Gastroesophageal sphincter (tissue), 4 donors: ENCODE data around the gene GPT2. TPM values are rescaled to one million over a fixed set of nuclear protein-coding genes. Genes with fewer than 3 reads are reported as not detected.

ENCODE experiments used
- ATAC-seq: fragments of 150-250 bp; one replicate; pipeline ENCODE4 v1.9.1; 2016; ENCODE audit warnings: mild to moderate bottlenecking, moderate library complexity
- H3K27ac ChIP-seq, 4 donors: fragments of 200-600 bp; sonication (generic) in 3 of 4; 1 replicate in 3 of 4; 2 replicates in 1 of 4; pipeline ENCODE4 v1.5.1; 2016 to 2019
- H3K27me3 ChIP-seq: fragments of 200-600 bp; sonication (generic); one replicate; pipeline ENCODE4 v1.5.1; 2019
- H3K36me3 ChIP-seq, 2 donors: fragments of 200-600 bp; sonication (generic); one replicate each; pipeline ENCODE4 v1.5.1; 2019; ENCODE audit warnings: control low read depth in 1 of 2
- H3K4me1 ChIP-seq, 3 donors: fragments of 200-600 bp; sonication (generic); 1 replicate in 2 of 3; 2 replicates in 1 of 3; pipeline ENCODE4 v1.5.1; 2016 to 2019; ENCODE audit warnings: control low read depth in 2 of 3
- H3K4me3 ChIP-seq, 2 donors: fragments of 200-600 bp; sonication (generic); one replicate each; pipeline ENCODE4 v1.5.1; 2019; ENCODE audit warnings: mild to moderate bottlenecking in 1 of 2, moderate library complexity in 1 of 2
- H3K9me3 ChIP-seq, 3 donors: fragments of 200-600 bp; sonication (generic); one replicate each; pipeline ENCODE4 v1.5.1; 2017 to 2019; ENCODE audit warnings: control low read depth in 2 of 3
- EP300 ChIP-seq: sonication (generic); formaldehyde crosslinking; IDR thresholded peaks from one replicate; pipeline ENCODE4 v1.6.1; 2017; ENCODE audit warnings: antibody characterized with exemption, mild to moderate bottlenecking
- POLR2A ChIP-seq, 2 donors: fragments of 450-650 bp; IDR thresholded peaks; one replicate each; pipeline ENCODE4 v1.6.1; 2017; ENCODE audit warnings: antibody characterized with exemption in 2 of 2, mild to moderate bottlenecking in 2 of 2, moderate library complexity in 1 of 2
- POLR2AphosphoS5 ChIP-seq: sonication (generic); formaldehyde crosslinking; IDR thresholded peaks from one replicate; pipeline ENCODE4 v1.6.1; 2017; ENCODE audit warnings: antibody characterized with exemption
- WGBS, 2 donors: methylation state at CpG; one replicate each; pipeline ENCODE4 v1.1.5; 2018; ENCODE audit warnings: low coverage in 1 of 2; 5-methylcytosine and 5-hydroxymethylcytosine counted together
- total RNA-seq, 4 donors: library from RNA; depleted of rRNA; stranded (reverse); fragments of >200 nt; gene quantifications; one replicate each; pipeline ENCODE4 v1.1.0, GENCODE V29; 2016
- TF ChIP-seq, protein P1 (sequence below), 4 experiments: fragments of 200-600 bp in 2 of 4; fragments of 450-650 bp in 2 of 4; sonication (generic) in 1 of 4; IDR thresholded peaks; one replicate each; pipeline ENCODE4 v1.5.1; 2017 to 2019; ENCODE audit warnings: antibody characterized with exemption in 4 of 4, mild to moderate bottlenecking in 2 of 4, moderate library complexity in 2 of 4

GPT2 gene
- total RNA-seq, 4 donors from 2014 or later, result 3.8 to 8.6 (median 5.4) TPM

DNA sequence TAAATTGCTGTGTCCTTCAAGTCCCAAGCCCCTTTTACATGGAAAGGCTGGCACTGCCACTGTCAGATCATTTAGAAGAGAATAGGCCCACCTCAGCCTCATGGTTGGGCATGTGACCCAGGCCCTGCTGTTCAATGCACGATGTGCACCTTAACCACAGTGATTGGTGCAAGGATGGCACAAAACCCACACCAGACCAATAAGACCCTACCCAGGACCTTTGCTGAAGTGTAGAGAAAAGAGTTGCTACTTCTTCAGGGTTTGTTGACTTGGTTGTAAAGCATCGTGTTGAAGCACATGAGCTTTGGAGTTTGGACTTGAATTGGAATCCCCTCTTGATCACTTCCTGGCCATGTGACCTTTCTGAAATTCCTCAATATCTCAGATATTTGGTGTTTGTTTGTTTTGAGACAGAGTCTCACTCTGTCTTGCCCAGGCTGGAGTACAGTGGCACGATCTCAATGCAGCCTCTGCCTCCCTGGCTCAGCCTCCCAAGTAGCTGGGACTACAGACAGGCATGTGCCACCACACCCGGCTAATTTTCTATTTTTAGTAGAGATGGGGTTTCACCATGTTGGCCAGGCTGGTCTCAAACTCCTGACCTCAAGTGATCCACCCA, 64.5 kb downstream of the GPT2 start:
- WGBS, 2 donors, result 78% methylated on average over 3 of the region's 4 CpGs; no CpG with 5 or more reads in 1 of the 2 donors
- Histone ChIP-seq H3K4me3 (no peak overlapping the region), H3K36me3 (no peaks in the 10 kb centered on the region), H3K27me3 (no peaks in the 10 kb centered on the region), H3K27ac (no peak overlapping the region), H3K4me1 (no peaks in the 10 kb centered on the region), H3K9me3 (no peaks in the 10 kb centered on the region)
- ATAC-seq, result no peak
- TF ChIP-seq EP300, result no peak
- TF ChIP-seq, protein P1, sequence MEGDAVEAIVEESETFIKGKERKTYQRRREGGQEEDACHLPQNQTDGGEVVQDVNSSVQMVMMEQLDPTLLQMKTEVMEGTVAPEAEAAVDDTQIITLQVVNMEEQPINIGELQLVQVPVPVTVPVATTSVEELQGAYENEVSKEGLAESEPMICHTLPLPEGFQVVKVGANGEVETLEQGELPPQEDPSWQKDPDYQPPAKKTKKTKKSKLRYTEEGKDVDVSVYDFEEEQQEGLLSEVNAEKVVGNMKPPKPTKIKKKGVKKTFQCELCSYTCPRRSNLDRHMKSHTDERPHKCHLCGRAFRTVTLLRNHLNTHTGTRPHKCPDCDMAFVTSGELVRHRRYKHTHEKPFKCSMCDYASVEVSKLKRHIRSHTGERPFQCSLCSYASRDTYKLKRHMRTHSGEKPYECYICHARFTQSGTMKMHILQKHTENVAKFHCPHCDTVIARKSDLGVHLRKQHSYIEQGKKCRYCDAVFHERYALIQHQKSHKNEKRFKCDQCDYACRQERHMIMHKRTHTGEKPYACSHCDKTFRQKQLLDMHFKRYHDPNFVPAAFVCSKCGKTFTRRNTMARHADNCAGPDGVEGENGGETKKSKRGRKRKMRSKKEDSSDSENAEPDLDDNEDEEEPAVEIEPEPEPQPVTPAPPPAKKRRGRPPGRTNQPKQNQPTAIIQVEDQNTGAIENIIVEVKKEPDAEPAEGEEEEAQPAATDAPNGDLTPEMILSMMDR (IDR thresholded peaks at IDR 0.05), result no peak
- TF ChIP-seq POLR2AphosphoS5, result no peak
- no peak for TF ChIP-seq POLR2A (IDR thresholded peaks at IDR 0.05)

DNA sequence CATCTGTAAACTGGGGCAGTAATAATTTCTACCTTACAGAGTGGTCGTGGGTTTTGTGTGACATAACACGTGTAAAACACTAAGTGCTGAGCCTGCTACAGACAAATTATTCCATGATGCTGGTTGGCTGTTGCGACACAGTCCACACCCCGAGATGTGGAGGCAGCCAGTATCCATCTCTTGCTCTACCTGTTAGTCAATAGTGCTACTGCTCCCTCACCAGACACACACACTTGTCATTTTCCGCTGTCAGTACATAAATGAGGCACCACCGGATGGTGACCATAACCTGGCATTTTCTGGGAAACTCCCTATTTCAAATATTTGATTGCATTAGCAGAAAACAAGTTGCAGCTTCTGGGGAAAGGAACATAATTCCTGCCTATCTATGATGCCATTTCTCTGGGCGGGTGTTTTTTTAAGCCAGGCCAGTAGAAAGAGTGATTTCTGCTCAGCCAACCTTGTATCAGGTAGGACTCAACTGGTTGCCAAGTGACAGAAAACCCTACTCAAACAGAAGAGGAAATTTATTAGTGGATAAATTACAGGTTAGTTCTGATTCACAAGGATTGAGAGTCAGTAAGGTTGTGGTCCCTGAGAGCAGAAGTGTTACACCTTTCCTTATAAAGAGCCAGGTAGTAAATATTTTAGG, 65.2 kb downstream of the GPT2 start:
- TF ChIP-seq, protein P1 (IDR thresholded peaks at IDR 0.05), result no peak
- Histone ChIP-seq H3K4me1 (no peaks in the 10 kb centered on the region), H3K4me3 (no peak overlapping the region), H3K27ac (no peak overlapping the region), H3K9me3 (no peaks in the 10 kb centered on the region), H3K27me3 (no peaks in the 10 kb centered on the region), H3K36me3 (peaks cover 0 to 3% of the 10 kb centered on the region in 2 donors)
- no peak for ATAC-seq
- 84 to 100% methylated on average over 2 to 7 of the region's 7 CpGs for WGBS, 2 donors

DNA sequence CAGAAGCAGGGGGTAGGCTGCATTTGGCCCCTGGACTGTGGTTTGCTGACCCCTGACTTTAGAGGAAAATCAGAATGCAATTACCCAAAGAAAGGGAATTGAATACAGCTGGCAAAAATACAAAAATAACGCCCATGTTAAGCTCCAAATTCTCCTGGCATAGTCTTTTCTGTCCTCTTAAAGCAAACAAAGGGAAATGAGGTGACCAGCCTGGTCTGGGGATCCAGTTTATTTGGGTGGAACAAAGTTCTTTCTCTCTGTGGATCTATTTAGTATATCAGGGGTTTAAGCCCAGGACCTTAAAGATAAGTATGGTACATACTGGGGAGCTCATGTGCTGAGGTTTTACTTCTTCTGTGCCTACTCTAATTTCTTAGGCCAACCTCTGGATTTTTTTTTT, 65.8 kb downstream of the GPT2 start:
- H3K4me3 ChIP-seq, result no peak overlapping the region
- TF ChIP-seq POLR2A (IDR thresholded peaks at IDR 0.05), result no peak
- TF ChIP-seq, protein P1 (IDR thresholded peaks at IDR 0.05), result no peak
- no peak for ATAC-seq
- peaks cover 0 to 10% of the 10 kb centered on the region in 2 donors for H3K36me3 ChIP-seq
- 38 to 78% methylated on average over 1 of the region's 1 CpG for WGBS, 2 donors
- no peak overlapping the region for H3K27ac ChIP-seq
- H3K4me1 ChIP-seq, result peaks cover 0 to 4% (median 0%) of the 10 kb centered on the region in 3 donors
- no peaks in the 10 kb centered on the region for H3K9me3 ChIP-seq
- H3K27me3 ChIP-seq, result no peaks in the 10 kb centered on the region

DNA sequence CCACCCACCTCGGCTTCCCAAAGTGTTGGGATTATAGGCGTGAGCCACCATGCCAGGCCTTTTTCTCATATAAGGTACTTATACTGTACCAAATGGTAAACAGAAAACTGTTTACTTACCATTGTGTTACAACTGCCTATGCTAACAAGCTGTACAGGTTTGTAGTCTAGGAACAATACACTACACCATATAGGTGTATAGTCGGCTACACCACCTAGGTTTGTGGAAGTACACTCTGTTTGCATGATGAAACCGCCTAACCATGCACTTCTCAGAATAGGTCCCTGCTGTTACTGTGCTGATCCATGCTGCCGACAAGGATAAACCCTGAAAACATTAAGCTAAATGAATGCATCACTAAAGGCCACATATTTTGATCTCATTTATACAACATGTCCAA, 70.4 kb downstream of the GPT2 start:
- peaks cover 3 to 55% of the 10 kb centered on the region in 2 donors for H3K36me3 ChIP-seq
- H3K4me3 ChIP-seq, result no peak overlapping the region
- no peak for ATAC-seq
- peaks cover 0 to 4% (median 0%) of the 10 kb centered on the region in 3 donors for H3K4me1 ChIP-seq
- no peak overlapping the region for H3K27ac ChIP-seq
- H3K27me3 ChIP-seq, result no peaks in the 10 kb centered on the region
- no peaks in the 10 kb centered on the region for H3K9me3 ChIP-seq
- 50 to 65% methylated on average over 3 of the region's 5 CpGs for WGBS, 2 donors
- no peak for TF ChIP-seq EP300
- no peak for TF ChIP-seq POLR2AphosphoS5
- no peak for TF ChIP-seq POLR2A (IDR thresholded peaks at IDR 0.05)
- TF ChIP-seq, protein P1 (IDR thresholded peaks at IDR 0.05), result no peak
